NT2/D1 (cell line): ENCODE data around the gene SAP130.

Source experiments
- SUZ12 ChIP-seq: IDR thresholded peaks from 2 replicates; pipeline ENCODE4 v1.6.1; 2011; ENCODE audit not compliant: insufficient read length, insufficient read depth; ENCODE audit errors: extremely low read depth
- YY1 ChIP-seq: IDR thresholded peaks from 2 replicates; pipeline ENCODE4 v1.6.1; 2011; ENCODE audit not compliant: insufficient read length, insufficient read depth
- ZNF274 ChIP-seq: IDR thresholded peaks from 2 replicates; pipeline ENCODE4 v1.6.1; 2011; ENCODE audit warnings: mild to moderate bottlenecking, low read depth, low read length

GRCh38 chr2:127986548-127987079 lies 41.2 kb downstream of the SAP130 start:
- TF ChIP-seq SUZ12 (no peak), ZNF274 (no peak), YY1 (no peak)
